WERI-Rb-1 (cell line): ENCODE measurements around the gene CLOCK.

Source experiments
- DNase-seq: peaks from one replicate; pipeline ENCODE4 v3.0.0-alpha.2; 2020
- H3K27ac ChIP-seq: fragments of 250-450 bp; sonication (Bioruptor Pico); 2 replicates; pipeline ENCODE4 v1.5.1; 2020; ENCODE audit warnings: mild to moderate bottlenecking, moderate library complexity
- H3K27me3 ChIP-seq: fragments of 250-450 bp; sonication (Bioruptor Pico); 2 replicates; pipeline ENCODE4 v1.5.1; 2021; ENCODE audit warnings: mild to moderate bottlenecking, low read depth, moderate library complexity; ENCODE audit not compliant: insufficient read depth, severe bottlenecking
- H3K36me3 ChIP-seq: fragments of 250-450 bp; sonication (Bioruptor Pico); 2 replicates; pipeline ENCODE4 v1.5.1; 2020; ENCODE audit warnings: mild to moderate bottlenecking, moderate library complexity
- H3K4me3 ChIP-seq: 2 replicates; pipeline ENCODE4 v1.5.1; 2011; ENCODE audit warnings: low read depth, mild to moderate bottlenecking, control low read depth, low read length
- H3K9me3 ChIP-seq: fragments of 250-450 bp; sonication (Bioruptor Pico); 2 replicates; pipeline ENCODE4 v1.5.1; 2021; ENCODE audit warnings: mild to moderate bottlenecking, moderate library complexity; ENCODE audit not compliant: severe bottlenecking
- CTCF ChIP-seq: IDR thresholded peaks from 2 replicates; pipeline ENCODE4 v1.5.1; 2011; ENCODE audit warnings: low read depth, mild to moderate bottlenecking, control low read depth, inconsistent platforms, low read length

CLOCK gene

GRCh38 chr4:55431710-55432336 is 114.9 kb downstream of the CLOCK start:
- DNase-seq = no peak
- H3K4me3 ChIP-seq = no peak overlapping the region
- H3K9me3 ChIP-seq = no peaks in the 10 kb centered on the region
- no peaks in the 10 kb centered on the region for H3K27me3 ChIP-seq
- H3K36me3 ChIP-seq = peaks cover 74% of the 10 kb centered on the region
- H3K27ac ChIP-seq = no peak overlapping the region
- TF ChIP-seq CTCF = no peak

GRCh38 chr4:55424791-55425190 is 121.9 kb downstream of the CLOCK start:
- Histone ChIP-seq H3K27ac (no peak overlapping the region), H3K27me3 (no peaks in the 10 kb centered on the region), H3K9me3 (no peaks in the 10 kb centered on the region), H3K36me3 (peaks cover 60% of the 10 kb centered on the region), H3K4me3 (no peak overlapping the region)
- DNase-seq = no peak
- TF ChIP-seq CTCF = no peak

DNA sequence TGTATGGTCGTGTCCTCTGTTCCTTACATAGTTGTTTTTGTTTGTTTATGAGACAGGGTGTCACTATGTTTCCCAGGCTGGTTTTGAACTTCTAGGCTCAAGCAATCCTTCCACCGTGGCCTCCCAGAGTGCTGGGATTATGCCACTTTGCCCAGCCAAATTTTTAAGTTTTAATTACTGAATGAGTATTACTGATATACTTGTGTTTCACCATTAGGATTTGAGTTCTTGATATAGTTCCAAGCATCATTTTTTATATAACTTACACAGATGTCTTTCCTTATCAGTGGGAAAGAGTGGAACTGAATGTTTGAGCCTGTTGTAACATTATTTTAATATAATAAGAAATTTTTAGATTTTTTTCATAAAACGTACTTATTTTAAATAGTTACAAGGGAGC is 130.5 kb downstream of the CLOCK start:
- Histone ChIP-seq H3K9me3 (no peaks in the 10 kb centered on the region), H3K4me3 (no peak overlapping the region), H3K27ac (no peak overlapping the region), H3K27me3 (no peaks in the 10 kb centered on the region), H3K36me3 (peaks cover 64% of the 10 kb centered on the region)
- DNase-seq = no peak
- no peak for TF ChIP-seq CTCF

GRCh38 chr4:55411621-55412020 is 135.1 kb downstream of the CLOCK start:
- Histone ChIP-seq H3K9me3 (no peaks in the 10 kb centered on the region), H3K36me3 (peaks cover 42% of the 10 kb centered on the region), H3K27me3 (no peaks in the 10 kb centered on the region), H3K4me3 (no peak overlapping the region), H3K27ac (no peak overlapping the region)
- no peak for TF ChIP-seq CTCF
- no peak for DNase-seq

GRCh38 chr4:55410431-55410830 is 136.3 kb downstream of the CLOCK start:
- no peak for DNase-seq
- no peak for TF ChIP-seq CTCF
- H3K9me3 ChIP-seq = no peaks in the 10 kb centered on the region
- H3K36me3 ChIP-seq = peaks cover 46% of the 10 kb centered on the region
- no peak overlapping the region for H3K4me3 ChIP-seq
- H3K27ac ChIP-seq = no peak overlapping the region
- no peaks in the 10 kb centered on the region for H3K27me3 ChIP-seq
